Fibroblast of mammary gland (primary cell): ENCODE data around the gene AQP12B.

Experiments used
- DNase-seq: peaks from one replicate; pipeline ENCODE4 v3.0.0-alpha.2; 2010; ENCODE audit warnings: low read depth
- H3K4me3 ChIP-seq: 2 replicates; pipeline ENCODE4 v1.5.1; 2011; ENCODE audit warnings: low read depth, mild to moderate bottlenecking, low read length, moderate library complexity; ENCODE audit not compliant: control insufficient read depth
- CTCF ChIP-seq: conservative IDR thresholded peaks from 2 replicates; pipeline ENCODE4 v1.5.1; 2011; ENCODE audit warnings: low read depth, low read length, inconsistent platforms; ENCODE audit not compliant: control insufficient read depth, insufficient read depth

AQP12B gene

GRCh38 chr2:240635998-240636547 lies 46.6 kb downstream of the AQP12B start:
- DNase-seq: no peak
- no peak overlapping the region for H3K4me3 ChIP-seq
- TF ChIP-seq CTCF: no peak

- no peak for TF ChIP-seq CTCF
- DNase-seq: no peak
- H3K4me3 ChIP-seq: no peak overlapping the region
These were observed 47.3 kb downstream of the AQP12B start for GRCh38 chr2:240635121-240635997.

GRCh38 chr2:240632306-240632721 lies 50.4 kb downstream of the AQP12B start:
- no peak for DNase-seq
- no peak overlapping the region for H3K4me3 ChIP-seq
- no peak for TF ChIP-seq CTCF

- DNase-seq: no peak
- TF ChIP-seq CTCF: no peak
These were observed 51.0 kb downstream of the AQP12B start for GRCh38 chr2:240631548-240632305.

GRCh38 chr2:240630771-240631547 lies 51.7 kb downstream of the AQP12B start:
- no peak for TF ChIP-seq CTCF

More at GRCh38 chr2:240631548-240632305, 51.0 kb downstream of the AQP12B start:
- no peak overlapping the region for H3K4me3 ChIP-seq

More at GRCh38 chr2:240630771-240631547, 51.7 kb downstream of the AQP12B start:
- no peak for DNase-seq
- H3K4me3 ChIP-seq: no peak overlapping the region
